ENCODE results near the gene YY1. TPM values are rescaled to one million over a fixed set of nuclear protein-coding genes. Genes with fewer than 3 reads are reported as not detected.
A peak's percentile ranks its signal among the peaks of the same experiment; 100 is the strongest.

YY1 gene
- total RNA-seq, 1 donor from 2014 or later, result 87.5 TPM

GRCh38 chr14:100306101-100306997 lies 67.4 kb downstream of the YY1 start, which contains the start of gene SLC25A29:
SLC25A29 (minus strand) TSS chr14:100306444; CDS start chr14:100306232, 212 bp downstream.
- H3K27me3 Mint-ChIP-seq (ENCODE audit: low read depth, unreplicated experiment), result peaks cover 1% of the 10 kb centered on the region
- DNase-seq (ENCODE audit: low read depth) (peak; percentile 65), FAIRE-seq (no peak)
- no peaks in the 10 kb centered on the region for H3K36me3 ChIP-seq (ENCODE audit: insufficient read depth, low read length)
- peak within 1 kb of the TSS; percentile 86 for H3K9ac ChIP-seq (ENCODE audit: low read length)
- H3K4me3 Mint-ChIP-seq (ENCODE audit: unreplicated experiment), result peak within 1 kb of the TSS; percentile 85
- peaks cover 34% of the 10 kb centered on the region for H4K20me1 ChIP-seq (ENCODE audit: insufficient read depth, low read length)
- H3K79me2 ChIP-seq (ENCODE audit: insufficient read depth, low read length), result peaks cover 29% of the 10 kb centered on the region
- no peak within 1 kb of the TSS for H3K27ac Mint-ChIP-seq (ENCODE audit: unreplicated experiment)
- H3K9me3 ChIP-seq (ENCODE audit: insufficient read depth, low read depth, low read length), result no peaks in the 10 kb centered on the region
- TF ChIP-seq CTCF (IDR thresholded peaks at IDR 0.05; ENCODE audit: insufficient read depth, low read depth, low read length), result no peak
- no peak for TF ChIP-seq EZH2 (IDR thresholded peaks at IDR 0.05; ENCODE audit: insufficient read depth, low read length)
- peaks cover 2% of the 10 kb centered on the region for H3K4me1 Mint-ChIP-seq (ENCODE audit: low read depth, unreplicated experiment)
- no peaks in the 10 kb centered on the region for H3K36me3 Mint-ChIP-seq (ENCODE audit: low read depth, unreplicated experiment)
- H2AFZ ChIP-seq (ENCODE audit: low read depth, low read length), result peak within 1 kb of the TSS; percentile 73
- no peaks in the 10 kb centered on the region for H3K27me3 ChIP-seq (ENCODE audit: insufficient read depth, low read length)
- peak within 1 kb of the TSS; percentile 78 for H3K4me3 ChIP-seq (ENCODE audit: insufficient read depth, low read depth, low read length)
- no peaks in the 10 kb centered on the region for H3K9me3 Mint-ChIP-seq (ENCODE audit: unreplicated experiment)
- peak within 1 kb of the TSS; percentile 53 for H3K27ac ChIP-seq (ENCODE audit: low read depth, low read length)
- H3K4me2 ChIP-seq (ENCODE audit: low read length), result peak within 1 kb of the TSS; percentile 93
- peaks cover 18% of the 10 kb centered on the region for H3K4me1 ChIP-seq (ENCODE audit: insufficient read depth, low read length)

- Histone ChIP-seq H3K9me3 (ENCODE audit: insufficient read depth, low read depth, low read length) (no peaks in the 10 kb centered on the region), H3K36me3 (ENCODE audit: insufficient read depth, low read length) (no peaks in the 10 kb centered on the region), H3K4me3 (ENCODE audit: insufficient read depth, low read depth, low read length) (peak overlapping the region; percentile 78), H4K20me1 (ENCODE audit: insufficient read depth, low read length) (peaks cover 34% of the 10 kb centered on the region), H3K27ac (ENCODE audit: low read depth, low read length) (peak overlapping the region; percentile 53), H3K4me1 (ENCODE audit: insufficient read depth, low read length) (peaks cover 18% of the 10 kb centered on the region), H2AFZ (ENCODE audit: low read depth, low read length) (peak overlapping the region; percentile 72), H3K27me3 (ENCODE audit: insufficient read depth, low read length) (no peaks in the 10 kb centered on the region), H3K4me2 (ENCODE audit: low read length) (peak overlapping the region; percentile 93), H3K79me2 (ENCODE audit: insufficient read depth, low read length) (peaks cover 29% of the 10 kb centered on the region), H3K9ac (ENCODE audit: low read length) (peak overlapping the region; percentile 86)
- FAIRE-seq (no peak), DNase-seq (ENCODE audit: low read depth) (no peak)
- Mint-ChIP-seq H3K36me3 (ENCODE audit: low read depth, unreplicated experiment) (no peaks in the 10 kb centered on the region), H3K27me3 (ENCODE audit: low read depth, unreplicated experiment) (peaks cover 5% of the 10 kb centered on the region), H3K4me3 (ENCODE audit: unreplicated experiment) (peak overlapping the region; percentile 85), H3K4me1 (ENCODE audit: low read depth, unreplicated experiment) (peaks cover 2% of the 10 kb centered on the region), H3K27ac (ENCODE audit: unreplicated experiment) (no peak overlapping the region), H3K9me3 (ENCODE audit: unreplicated experiment) (no peaks in the 10 kb centered on the region)
- TF ChIP-seq CTCF (IDR thresholded peaks at IDR 0.05; ENCODE audit: insufficient read depth, low read depth, low read length), result no peak
- TF ChIP-seq EZH2 (IDR thresholded peaks at IDR 0.05; ENCODE audit: insufficient read depth, low read length), result no peak
Measured at GRCh38 chr14:100306998-100307765, 68.2 kb downstream of the YY1 start.

All from astrocyte (in vitro differentiated cells and primary cell).